Activated T-helper 1 cell treated with anti-CD3 and anti-CD28 coated beads, Interleukin-2, amount 50 U/mL, for 16 hours (primary cell): Measurements from ENCODE around the gene ATG9A.
A peak's percentile ranks its signal among the peaks of the same experiment; 100 is the strongest.
"Not testable (repeated sequence)": the region's sequence is repeated elsewhere in the genome, so short reads cannot be mapped to it uniquely, and the experiment has no call there.

Experiments used
- DNase-seq, 2 donors: peaks; one replicate each; pipeline ENCODE4 v3.0.0-alpha.2; 2020; ENCODE audit warnings: low read depth in 1 of 2, low spot score in 1 of 2

The ATG9A gene, protein sequence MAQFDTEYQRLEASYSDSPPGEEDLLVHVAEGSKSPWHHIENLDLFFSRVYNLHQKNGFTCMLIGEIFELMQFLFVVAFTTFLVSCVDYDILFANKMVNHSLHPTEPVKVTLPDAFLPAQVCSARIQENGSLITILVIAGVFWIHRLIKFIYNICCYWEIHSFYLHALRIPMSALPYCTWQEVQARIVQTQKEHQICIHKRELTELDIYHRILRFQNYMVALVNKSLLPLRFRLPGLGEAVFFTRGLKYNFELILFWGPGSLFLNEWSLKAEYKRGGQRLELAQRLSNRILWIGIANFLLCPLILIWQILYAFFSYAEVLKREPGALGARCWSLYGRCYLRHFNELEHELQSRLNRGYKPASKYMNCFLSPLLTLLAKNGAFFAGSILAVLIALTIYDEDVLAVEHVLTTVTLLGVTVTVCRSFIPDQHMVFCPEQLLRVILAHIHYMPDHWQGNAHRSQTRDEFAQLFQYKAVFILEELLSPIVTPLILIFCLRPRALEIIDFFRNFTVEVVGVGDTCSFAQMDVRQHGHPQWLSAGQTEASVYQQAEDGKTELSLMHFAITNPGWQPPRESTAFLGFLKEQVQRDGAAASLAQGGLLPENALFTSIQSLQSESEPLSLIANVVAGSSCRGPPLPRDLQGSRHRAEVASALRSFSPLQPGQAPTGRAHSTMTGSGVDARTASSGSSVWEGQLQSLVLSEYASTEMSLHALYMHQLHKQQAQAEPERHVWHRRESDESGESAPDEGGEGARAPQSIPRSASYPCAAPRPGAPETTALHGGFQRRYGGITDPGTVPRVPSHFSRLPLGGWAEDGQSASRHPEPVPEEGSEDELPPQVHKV

DNA sequence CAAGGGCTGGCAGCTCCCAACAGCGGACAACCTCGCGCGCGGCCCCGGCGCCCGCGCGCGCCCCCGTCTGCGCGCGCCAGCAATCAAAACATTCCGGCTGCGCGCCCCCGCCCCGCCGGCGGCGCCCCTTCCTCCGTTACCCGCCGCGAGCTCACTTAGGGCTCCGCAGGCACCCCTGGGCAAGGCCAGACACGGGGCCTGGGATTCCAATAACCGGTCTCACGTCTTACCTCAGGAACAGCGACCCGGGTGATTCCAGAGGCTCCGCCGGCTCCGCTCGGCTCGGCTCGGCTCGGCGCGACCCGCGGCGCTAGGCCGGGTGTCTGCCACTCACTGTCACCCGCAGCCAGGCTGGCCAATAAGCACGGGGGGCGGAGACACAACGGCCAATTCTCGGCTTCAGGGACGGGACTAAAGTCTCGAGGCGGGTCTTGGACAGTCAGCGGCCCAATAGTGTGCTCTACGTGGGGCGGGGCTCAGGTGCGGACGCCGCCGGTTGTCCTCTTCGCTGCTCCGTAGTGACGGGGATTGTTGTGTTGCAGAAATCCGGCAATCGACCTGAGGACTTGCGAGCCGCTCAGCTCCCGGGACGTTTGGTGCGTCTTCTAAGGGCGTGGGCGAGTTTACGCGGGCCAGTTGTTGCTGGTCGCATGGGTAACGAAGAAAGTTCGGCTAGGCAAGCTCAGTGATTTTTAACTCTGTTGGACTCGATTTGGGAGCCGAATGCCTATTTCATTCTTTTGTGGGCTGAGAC is at the start of gene ATG9A, which contains the start of gene ANKZF1:
TSS of gene ATG9A (minus strand) at position 332 of the 754 bp plus-strand sequence. CDS start 1,612 bp downstream, outside the sequence.
TSS of gene ANKZF1 (plus strand) at position 502 of the 754 bp plus-strand sequence. CDS start 452 bp downstream, outside the sequence.
- DNase-seq, result peak; percentile 95 to 96

DNA sequence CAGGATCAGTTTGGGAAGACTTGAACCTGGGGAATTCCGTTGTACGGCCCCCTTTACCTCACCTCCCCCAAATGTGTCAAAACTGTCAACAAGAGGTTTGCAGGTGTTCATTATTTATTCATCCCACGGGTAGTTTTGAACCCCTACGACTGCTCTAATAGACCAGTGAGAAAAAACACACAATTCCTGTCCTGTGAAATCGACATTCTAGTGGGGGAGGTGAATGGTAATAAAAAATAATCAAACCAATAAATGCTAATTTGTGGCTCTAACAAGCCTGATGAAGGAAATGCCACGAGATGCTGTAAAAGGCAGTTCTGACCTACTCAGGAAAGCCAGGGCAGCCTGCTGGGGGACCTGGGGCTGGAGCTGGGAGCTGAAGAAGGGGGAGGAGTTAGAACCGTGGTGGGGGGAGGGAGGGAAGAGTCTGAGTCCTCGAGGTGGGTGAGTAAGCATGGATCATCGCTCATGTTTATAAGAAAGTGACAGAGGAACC is 49.3 kb upstream of the ATG9A start:
- DNase-seq, result no peak

DNA sequence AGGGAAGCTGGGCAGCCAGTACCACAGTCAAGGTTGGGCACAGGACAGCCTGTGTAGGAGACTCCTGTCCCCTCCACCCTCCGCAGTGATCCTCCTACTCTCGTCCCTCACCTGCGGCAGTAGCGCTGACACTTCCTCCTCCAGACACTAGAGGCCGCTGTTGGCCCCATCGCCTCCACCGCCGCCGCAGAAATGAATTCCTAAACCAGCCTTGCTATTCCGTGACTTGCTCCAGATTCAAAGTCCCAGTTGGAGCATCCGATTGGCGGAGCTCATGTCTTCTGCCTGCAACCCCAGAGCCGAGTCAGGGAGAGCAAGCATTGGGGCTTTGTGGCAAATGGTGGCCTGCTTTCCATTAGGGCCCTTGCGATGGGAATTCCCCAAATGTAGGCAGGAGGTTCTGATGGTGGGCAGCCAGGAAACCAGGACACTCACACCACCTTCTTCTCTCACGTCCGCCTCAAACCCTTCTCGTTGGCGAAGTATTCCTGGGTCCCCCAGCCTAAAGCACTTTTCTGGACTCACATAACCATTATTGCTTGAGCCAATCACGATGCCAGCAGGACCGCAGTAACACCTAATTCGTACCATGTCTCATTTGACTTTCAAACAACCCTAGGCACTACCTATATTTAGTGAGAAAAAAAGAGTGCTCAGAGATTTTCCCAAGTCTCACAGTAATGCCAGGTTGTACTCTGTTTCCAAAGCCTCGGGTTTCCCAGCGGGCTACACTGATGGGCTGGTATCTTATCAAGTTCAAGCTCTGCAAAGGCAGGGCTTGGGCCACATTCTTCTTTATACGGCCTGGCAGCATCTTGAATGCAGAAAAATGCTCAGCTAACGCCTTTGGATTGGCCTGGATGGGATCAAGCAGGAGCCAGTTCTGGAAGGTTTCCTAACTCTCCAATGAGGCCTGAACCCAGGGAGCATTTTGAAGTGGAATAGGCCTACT is 48.5 kb upstream of the ATG9A start:
- DNase-seq, result peak; percentile 55 to 65

- DNase-seq, result no peak
Observed at GRCh38 chr2:219274361-219274921, 45.0 kb upstream of the ATG9A start.

- DNase-seq, result no peak
Observed at GRCh38 chr2:219273937-219274336, 44.5 kb upstream of the ATG9A start.

DNA sequence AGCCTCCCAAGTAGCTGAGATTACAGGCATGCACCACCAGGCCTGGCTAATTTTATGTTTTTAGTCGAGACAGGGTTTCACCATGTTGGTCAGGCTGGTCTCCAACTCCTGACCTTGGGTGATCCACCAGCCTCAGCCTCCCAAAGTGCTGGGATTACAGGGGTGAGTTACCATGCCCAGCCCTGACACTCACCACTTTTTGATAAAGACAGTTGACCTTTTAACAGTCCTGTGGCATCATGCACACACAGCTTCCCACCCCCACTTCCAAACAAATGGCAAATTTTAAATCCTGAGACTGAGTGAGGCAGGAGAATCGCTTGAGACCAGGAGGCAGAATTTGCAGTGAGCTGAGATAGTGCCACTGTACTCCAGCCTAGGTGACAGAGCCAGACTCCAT is 43.6 kb upstream of the ATG9A start:
- no peak for DNase-seq

DNA sequence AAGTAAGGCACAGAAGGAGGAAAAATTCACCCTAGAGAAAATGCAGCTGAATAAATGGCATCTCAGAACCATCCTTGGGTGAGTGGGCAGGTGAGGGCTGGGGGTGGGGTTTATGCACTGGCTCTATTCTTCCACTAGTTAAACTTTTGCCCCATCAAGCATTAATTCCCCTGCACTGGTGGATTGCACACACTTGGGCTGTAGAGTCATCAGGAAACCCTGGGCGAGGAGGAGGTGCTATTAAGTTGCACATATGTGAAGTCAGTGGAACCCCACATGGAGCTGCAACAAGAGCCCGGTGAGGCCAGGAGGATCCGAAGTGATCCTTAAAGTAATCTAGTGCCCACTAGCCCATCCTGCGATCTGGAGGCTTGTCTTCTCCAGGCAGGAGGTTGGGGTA is 42.9 kb upstream of the ATG9A start:
- DNase-seq, result no peak

GRCh38 chr2:219271021-219271420 is 41.6 kb upstream of the ATG9A start:
- DNase-seq, result no peak

DNA sequence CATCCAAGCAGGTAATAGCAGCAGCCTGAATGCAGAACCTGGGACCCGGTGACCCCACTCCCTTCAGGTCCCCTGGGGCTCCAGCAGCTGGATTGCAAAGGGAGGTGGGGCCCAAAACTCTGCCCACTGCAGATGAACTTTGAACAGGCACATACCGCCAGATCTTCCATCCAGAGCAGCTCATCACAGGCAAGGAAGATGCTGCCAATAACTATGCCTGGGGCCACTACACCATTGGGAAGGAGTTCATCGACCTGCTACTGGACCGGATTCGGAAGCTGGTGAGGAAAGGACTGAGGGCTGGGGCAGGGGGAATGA is 40.6 kb upstream of the ATG9A start:
- no peak for DNase-seq

DNA sequence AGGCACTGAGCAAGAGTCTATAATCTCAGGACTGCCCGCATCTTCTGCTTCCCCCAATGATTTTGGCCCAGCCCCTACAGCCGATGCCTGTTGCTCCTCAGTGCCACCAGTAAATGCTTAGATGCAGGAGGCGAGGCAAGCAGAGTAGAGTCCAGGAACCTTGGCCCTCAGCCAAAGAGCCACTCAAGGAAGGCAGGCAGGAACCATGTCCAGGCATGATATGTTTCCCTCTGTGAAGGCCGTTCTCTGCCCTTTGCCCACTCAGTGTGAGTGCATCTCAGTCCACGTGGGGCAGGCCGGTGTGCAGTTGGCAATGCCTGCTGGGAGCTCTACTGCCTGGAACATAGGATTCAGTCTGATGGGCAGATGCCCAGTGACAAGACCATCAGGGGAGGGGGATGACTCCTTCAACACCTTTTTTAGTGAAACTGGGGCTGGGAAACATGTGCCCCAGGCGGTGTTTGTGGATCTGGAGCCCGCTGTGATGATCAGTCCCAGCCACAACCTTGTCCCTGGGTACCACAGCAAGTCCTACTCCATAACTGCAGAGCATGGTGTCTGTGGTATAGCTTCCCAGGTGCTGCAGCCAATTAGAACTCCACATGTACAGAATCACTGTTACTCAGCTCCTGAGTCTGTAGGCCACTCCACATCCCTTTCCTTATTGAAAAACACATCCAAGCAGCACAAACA is 40.1 kb upstream of the ATG9A start:
- DNase-seq, result no peak

DNA sequence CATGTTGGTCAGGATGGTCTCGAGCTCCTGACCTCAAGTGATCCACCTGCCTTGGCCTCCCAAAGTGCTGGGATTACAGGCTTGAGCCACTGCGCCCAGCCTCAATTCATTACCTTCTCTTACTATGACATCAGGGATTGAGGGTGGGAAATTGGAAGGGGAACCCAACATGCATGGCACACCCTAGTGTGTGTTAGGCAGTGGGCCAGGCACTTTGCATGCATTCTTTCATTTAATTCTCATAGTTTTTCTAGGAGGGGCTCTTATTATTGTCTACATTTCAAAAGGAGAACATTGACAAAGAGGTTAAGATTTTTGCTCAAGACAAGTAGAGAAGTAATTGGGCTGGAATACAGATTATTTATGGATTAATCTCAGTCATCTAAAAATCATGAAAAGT is 38.9 kb upstream of the ATG9A start:
- no peak for DNase-seq

DNA sequence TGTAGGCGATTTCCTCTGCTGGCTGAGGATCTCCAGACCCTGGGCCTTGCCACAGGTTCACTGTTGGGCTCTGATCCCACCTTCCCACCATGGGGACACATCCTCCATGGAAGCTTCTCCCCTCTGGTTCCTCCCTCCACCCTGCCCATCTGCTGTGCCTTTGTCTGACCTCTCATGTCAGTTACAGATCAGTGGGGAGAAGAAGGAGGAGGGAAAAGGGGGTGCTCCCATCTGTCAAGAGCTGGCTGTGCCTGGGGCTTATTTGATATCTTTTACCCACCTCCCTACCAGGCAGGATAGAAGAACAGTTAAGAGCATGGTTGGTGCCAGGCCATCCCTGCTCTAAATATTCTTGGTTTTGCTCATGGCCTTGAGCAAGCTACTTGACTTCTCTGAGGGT is 37.5 kb upstream of the ATG9A start:
- DNase-seq, result no peak

DNA sequence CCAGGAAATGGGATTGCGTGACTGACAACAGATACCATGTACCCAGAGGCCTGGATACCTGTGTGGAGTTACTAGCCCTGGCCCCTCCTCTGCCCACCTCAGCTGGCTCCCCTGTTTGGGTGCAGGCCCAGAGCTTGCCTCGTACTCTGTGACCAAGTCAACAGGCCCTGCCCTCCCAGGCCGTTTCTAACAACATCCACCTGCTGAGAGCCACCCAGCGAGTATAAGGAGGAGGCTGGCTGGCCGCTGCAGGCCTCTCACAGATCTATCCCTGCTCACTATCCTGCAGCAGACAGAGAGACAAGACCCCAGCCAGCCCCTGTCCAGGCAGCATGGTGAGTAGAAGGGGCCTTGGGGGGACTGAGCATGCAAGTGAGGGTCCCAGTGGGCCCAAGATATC is 36.8 kb upstream of the ATG9A start:
- DNase-seq, result no peak

- DNase-seq, result no peak
Observed at GRCh38 chr2:219261024-219261855, 31.8 kb upstream of the ATG9A start.

- DNase-seq, result not testable (repeated sequence)
Observed at GRCh38 chr2:219258942-219259341, 29.5 kb upstream of the ATG9A start.

- DNase-seq, result no peak
Observed at GRCh38 chr2:219254590-219255201, 25.3 kb upstream of the ATG9A start.

- DNase-seq, result peak; percentile 81 to 87
Observed at GRCh38 chr2:219253753-219254589, 24.5 kb upstream of the ATG9A start, which contains the start of gene TUBA4A. TSS of gene TUBA4A (minus strand) at chr2:219253918. CDS start at chr2:219253858, 60 bp downstream.
